Measurements from ENCODE around the gene PROCA1. TPM values are rescaled to one million over a fixed set of nuclear protein-coding genes. Genes with fewer than 3 reads are reported as not detected.
A peak's percentile ranks its signal among the peaks of the same experiment; 100 is the strongest.

Gene PROCA1
- total and polyA plus RNA-seq, 2 of the 13 experiments (the other 11 are each of a cell fraction or from before 2014, with no cell fraction given): 0.73 to 1.5 TPM

DNA sequence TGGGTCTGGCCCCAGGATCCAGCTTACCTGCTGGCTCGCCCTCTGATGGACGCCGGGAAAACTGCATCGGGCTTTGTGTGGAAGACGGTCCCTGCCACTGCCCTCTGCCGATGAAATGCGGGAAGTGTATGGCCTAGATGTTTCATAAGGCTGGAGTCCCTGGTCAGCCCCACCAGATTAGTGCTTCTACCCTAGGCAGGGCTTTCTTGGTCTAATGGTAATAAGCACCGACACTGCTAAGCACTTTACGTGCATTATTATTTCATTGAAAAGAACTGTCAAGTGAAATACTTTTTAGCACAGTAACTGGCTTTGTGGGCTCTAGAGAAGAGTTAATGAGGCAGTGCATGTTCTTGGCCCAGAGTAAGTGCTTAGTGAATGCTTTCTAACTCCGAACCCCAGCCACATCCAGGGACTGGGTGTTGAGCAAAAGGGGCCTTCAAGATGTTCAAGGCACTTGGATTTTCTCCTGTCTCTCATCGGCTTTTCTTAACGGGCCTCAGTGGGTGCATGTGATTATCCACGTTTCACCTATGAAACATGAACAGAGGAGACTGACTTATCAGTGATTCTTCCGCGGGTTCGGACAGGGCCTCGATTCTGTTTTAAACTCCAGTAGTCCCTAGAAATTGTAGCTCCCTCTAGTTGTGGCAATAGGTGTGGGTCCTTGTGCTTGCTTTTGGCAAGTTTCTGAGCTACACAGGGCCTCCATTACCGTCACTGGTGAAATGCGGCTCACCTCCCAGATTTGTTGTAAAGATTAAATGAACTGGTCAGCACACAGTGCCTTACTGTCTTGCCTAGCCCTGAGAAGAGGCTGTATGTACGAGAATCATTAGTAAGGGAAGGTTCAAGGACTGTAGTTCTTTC lies 38.7 kb upstream of the PROCA1 start (continued):
- TF ChIP-seq, protein P1, sequence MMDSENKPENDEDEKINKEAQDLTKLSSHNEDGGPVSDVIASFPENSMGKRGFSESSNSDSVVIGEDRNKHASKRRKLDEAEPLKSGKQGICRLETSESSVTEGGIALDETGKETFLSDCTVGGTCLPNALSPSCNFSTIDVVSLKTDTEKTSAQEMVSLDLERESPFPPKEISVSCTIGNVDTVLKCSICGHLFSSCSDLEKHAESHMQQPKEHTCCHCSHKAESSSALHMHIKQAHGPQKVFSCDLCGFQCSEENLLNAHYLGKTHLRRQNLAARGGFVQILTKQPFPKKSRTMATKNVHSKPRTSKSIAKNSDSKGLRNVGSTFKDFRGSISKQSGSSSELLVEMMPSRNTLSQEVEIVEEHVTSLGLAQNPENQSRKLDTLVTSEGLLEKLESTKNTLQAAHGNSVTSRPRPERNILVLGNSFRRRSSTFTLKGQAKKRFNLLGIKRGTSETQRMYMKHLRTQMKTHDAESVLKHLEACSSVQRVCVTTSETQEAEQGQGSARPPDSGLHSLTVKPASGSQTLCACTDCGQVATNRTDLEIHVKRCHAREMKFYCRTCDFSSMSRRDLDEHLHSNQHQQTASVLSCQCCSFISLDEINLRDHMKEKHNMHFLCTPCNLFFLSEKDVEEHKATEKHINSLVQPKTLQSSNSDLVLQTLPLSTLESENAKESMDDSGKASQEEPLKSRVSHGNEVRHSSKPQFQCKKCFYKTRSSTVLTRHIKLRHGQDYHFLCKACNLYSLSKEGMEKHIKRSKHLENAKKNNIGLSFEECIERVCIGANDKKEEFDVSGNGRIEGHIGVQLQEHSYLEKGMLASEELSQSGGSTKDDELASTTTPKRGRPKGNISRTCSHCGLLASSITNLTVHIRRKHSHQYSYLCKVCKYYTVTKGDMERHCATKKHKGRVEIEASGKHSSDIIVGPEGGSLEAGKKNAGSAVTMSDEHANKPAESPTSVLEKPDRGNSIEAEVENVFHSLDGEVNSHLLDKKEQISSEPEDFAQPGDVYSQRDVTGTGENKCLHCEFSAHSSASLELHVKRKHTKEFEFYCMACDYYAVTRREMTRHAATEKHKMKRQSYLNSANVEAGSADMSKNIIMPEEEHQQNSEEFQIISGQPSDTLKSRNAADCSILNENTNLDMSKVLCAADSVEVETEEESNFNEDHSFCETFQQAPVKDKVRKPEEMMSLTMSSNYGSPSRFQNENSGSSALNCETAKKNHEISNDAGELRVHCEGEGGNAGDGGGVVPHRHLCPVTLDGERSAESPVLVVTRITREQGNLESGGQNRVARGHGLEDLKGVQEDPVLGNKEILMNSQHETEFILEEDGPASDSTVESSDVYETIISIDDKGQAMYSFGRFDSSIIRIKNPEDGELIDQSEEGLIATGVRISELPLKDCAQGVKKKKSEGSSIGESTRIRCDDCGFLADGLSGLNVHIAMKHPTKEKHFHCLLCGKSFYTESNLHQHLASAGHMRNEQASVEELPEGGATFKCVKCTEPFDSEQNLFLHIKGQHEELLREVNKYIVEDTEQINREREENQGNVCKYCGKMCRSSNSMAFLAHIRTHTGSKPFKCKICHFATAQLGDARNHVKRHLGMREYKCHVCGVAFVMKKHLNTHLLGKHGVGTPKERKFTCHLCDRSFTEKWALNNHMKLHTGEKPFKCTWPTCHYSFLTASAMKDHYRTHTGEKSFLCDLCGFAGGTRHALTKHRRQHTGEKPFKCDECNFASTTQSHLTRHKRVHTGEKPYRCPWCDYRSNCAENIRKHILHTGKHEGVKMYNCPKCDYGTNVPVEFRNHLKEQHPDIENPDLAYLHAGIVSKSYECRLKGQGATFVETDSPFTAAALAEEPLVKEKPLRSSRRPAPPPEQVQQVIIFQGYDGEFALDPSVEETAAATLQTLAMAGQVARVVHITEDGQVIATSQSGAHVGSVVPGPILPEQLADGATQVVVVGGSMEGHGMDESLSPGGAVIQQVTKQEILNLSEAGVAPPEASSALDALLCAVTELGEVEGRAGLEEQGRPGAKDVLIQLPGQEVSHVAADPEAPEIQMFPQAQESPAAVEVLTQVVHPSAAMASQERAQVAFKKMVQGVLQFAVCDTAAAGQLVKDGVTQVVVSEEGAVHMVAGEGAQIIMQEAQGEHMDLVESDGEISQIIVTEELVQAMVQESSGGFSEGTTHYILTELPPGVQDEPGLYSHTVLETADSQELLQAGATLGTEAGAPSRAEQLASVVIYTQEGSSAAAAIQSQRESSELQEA (CRISPR knock-in tag; IDR thresholded peaks at IDR 0.05; ENCODE audit: not compliant biosample characterization): no peak
- TF ChIP-seq ZNF572 (CRISPR knock-in tag; IDR thresholded peaks at IDR 0.05) (no peak), ZNF205 (CRISPR knock-in tag; IDR thresholded peaks at IDR 0.05) (no peak), CC2D1A (CRISPR knock-in tag; IDR thresholded peaks at IDR 0.05) (no peak), EED (CRISPR knock-in tag; IDR thresholded peaks at IDR 0.05) (no peak), XRCC5 (optimal IDR thresholded peaks at IDR 0.05; ENCODE audit: low read length) (peak; percentile 95), PITX1 (CRISPR knock-in tag; IDR thresholded peaks at IDR 0.05) (no peak; the same call in 1 of the 2 replicates), ZNF256 (CRISPR knock-in tag; conservative IDR thresholded peaks at IDR 0.05) (no peak), TCF7 (IDR thresholded peaks at IDR 0.05; ENCODE audit: low read depth) (no peak), TEAD3 (CRISPR knock-in tag; optimal IDR thresholded peaks at IDR 0.05; ENCODE audit: borderline replicate concordance) (peak; percentile 53), IRF9 (CRISPR knock-in tag; IDR thresholded peaks at IDR 0.05; ENCODE audit: borderline replicate concordance) (no peak), FIP1L1 (IDR thresholded peaks at IDR 0.05; ENCODE audit: borderline replicate concordance, insufficient read depth, low read depth, low read length) (no peak), ZNF737 (CRISPR knock-in tag; IDR thresholded peaks at IDR 0.05; ENCODE audit: borderline replicate concordance) (no peak), NR3C1 (CRISPR knock-in tag; IDR thresholded peaks at IDR 0.05) (no peak), ZNF235 (CRISPR knock-in tag; IDR thresholded peaks at IDR 0.05; ENCODE audit: borderline replicate concordance) (no peak), ZNF768 (CRISPR knock-in tag; IDR thresholded peaks at IDR 0.05) (no peak), ZNF101 (CRISPR knock-in tag; IDR thresholded peaks at IDR 0.05; ENCODE audit: borderline replicate concordance, low read depth) (no peak), ZNF691 (CRISPR knock-in tag; IDR thresholded peaks at IDR 0.05; ENCODE audit: borderline replicate concordance, low read depth) (0 out of 2 replicates have a peak, but pooled peaks have one; percentile 44), ZNF282 (IDR thresholded peaks at IDR 0.05; ENCODE audit: partially characterized antibody) (no peak)

Data from HepG2 (cell line).